ENCODE measurements around the gene ZDHHC7.

Gene ZDHHC7

DNA sequence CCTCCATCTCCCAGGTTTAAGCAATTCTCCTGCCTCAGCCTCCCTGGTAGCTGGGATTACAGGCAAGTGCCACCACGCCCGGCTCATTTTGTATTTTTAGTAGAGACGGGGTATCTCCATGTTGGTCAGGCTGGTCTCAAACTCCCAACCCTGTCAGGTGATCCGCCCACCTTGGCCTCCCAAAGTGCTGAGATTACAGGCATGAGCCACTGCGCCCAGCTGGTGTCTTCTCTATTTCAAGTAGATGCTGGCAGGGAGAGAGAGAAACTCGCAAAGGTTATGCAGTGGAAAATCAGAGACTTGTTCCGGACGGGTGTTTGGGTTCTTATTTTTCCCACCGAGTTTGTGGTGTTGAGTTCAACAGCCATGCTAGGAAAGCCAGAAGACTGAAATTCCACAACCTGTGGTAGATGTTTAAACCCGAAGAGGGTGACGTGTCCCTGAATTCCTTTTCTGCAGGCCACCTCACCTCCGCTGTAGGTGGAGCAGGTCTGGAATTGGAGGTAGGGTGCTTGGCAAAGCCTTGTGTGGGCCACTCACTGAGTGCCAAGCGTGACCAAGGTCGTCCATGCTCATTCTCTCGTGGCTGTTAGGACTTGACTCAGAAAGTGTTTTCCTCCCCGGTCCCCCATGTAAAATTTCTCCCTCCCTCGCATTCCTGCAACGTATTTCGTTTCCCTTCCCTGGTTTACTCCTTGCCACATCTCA is 7.3 kb upstream of the ZDHHC7 start:
- DNase-seq (ENCODE audit: low read depth) = no peak

DNA sequence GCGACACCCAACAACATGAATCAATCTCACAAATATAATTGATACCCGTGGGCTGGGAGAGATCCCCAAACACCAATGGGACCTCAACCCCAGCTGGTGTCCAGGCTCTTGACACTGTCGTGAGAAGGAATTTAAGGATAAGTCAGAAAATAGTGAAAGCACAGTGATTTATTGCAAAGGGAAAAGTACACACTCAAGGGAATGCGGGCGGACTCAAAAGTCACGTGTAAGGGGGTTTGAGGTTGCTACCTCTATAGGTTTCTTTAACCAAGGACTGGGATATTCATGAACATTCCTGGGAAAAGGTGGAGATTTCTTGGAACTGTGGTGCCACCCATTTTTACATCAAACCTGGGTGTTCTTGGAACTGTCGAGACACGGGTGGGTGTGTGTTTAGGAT is 6.3 kb upstream of the ZDHHC7 start:
- DNase-seq (ENCODE audit: low read depth) = no peak

DNA sequence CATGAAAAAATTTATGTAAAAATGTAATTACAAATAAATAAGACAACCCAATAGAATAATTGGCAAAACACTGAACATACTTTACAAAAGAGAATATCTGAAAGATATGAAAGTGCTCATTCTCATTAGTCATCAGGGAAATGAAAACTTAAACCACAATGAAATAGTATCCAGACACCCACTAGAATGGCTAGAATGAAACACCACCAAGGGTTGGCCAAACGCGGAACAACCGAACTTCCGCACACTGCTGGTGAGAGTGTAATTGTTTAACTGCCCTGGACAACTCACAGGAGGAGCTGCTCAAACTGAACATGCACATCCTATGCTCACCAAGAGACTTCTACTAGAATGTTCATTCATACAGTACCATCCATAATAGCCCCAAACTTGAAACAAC is 5.8 kb upstream of the ZDHHC7 start:
- DNase-seq (ENCODE audit: low read depth) = no peak

DNA sequence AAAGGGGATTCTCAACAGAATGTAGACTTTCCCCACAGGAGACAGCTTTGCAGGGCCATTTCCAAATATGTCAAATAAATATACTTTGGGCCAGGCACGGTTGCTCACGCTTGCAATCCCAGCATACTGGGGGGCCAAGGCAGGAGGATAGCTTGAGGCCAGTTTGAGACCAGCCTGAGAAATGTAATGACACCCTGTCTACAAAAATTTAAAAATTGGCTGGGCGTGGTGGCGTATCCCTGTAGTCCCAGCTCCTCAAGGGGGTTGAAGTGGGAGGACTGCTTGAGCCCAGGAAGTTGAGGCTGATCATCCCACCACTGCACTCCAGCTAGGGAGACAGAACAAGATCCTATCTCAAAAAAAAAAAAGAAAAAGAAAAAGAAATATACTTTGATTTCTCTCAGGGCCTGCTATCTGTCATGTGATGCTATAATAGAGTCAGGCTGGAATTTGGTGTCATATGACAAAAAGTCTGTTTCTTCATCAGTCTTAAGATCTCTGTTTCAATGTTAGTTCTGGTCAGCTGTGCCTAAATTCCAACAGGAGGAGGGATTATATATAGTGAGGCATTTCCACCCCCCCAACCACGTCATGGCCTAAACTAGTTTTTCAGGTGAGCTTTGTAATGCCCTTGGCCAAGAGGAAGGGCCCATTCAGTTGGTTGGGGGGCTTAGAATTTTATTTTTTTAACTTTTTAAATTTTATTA is 4.3 kb upstream of the ZDHHC7 start:
- no peak for DNase-seq (ENCODE audit: low read depth)

DNA sequence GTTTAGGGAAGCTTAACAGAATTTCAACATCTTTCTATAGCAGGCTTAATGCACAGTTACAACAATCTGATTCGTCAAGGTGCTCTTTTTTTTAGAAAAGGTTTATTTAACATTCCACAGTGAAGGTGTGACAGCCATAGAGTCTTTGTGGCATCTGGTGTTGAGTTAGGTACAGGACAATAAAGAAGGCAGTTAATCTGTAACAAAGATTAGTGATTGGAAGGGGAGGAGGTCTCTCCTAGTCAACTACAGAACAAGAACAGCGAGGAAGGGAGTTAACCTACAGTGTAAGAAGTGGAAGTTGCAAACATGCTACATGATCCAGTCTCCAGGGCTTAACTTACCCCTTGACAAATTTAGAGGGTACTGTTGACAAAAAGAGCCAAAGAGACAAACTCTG is 3.0 kb upstream of the ZDHHC7 start:
- no peak for DNase-seq (ENCODE audit: low read depth)

DNA sequence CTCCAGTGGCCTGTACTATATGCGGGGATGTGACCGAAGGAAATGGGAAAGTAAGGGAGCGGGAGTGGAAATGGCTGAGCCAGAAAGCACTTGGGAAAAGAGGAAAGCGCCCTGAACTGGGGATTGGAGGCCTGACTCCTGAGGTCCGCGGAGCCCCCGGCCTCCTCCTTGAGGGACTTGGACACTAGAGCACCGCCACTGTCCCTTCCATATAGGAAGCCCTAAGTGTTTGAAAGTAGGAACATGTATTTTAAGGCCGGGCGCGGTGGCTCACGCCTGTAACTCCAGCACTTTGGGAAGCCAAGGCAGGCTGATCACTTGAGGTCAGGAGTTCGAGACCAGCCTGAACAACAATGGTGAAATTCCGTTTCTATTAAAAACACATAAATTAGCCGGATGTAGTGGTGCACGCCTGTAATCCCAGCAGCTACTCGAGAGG is 530 bp upstream of the ZDHHC7 start:
- DNase-seq (ENCODE audit: low read depth) = no peak

DNA sequence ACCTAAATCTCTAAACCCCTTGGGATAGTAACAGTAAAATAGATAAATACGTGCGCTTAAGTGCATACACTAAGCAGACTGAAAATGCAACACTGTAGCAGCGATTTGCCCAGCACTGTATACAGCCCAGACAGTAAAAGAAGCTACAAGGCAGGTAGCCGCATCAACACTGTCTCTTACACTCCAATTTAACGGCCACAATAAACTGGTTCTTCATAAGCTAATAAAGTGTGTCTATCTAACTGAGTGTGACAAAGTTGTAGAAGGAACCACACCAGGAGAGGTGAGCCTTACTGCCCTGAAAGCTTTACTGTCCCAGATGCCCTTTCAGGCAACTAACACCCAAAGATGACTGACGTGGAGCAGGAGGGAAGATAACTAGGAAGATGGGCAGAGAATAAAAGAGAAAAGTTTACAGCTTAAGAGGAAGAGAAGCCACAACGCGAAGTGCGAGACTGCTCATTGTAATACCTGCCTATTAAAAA is 847 bp downstream of the ZDHHC7 start:
- no peak for DNase-seq (ENCODE audit: low read depth)

DNA sequence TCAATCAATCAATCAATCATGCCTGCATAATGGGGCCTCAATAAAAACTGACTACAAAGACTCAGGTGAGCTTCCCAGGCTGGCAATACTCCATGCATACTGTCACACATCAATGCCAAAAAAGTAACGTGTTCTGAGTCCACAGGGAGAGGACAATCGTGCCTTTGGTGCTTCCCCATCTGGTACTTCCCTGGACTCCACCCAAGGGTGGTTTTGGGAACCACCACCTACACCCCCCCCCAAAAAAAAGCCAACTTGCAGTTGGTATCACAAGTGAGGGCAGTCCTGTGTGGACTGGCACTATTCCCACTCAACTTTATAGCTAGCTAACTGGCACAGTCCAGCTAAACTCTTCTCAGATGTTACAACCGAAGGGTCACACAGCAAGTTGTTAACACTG is 3.1 kb downstream of the ZDHHC7 start:
- DNase-seq (ENCODE audit: low read depth) = no peak

DNA sequence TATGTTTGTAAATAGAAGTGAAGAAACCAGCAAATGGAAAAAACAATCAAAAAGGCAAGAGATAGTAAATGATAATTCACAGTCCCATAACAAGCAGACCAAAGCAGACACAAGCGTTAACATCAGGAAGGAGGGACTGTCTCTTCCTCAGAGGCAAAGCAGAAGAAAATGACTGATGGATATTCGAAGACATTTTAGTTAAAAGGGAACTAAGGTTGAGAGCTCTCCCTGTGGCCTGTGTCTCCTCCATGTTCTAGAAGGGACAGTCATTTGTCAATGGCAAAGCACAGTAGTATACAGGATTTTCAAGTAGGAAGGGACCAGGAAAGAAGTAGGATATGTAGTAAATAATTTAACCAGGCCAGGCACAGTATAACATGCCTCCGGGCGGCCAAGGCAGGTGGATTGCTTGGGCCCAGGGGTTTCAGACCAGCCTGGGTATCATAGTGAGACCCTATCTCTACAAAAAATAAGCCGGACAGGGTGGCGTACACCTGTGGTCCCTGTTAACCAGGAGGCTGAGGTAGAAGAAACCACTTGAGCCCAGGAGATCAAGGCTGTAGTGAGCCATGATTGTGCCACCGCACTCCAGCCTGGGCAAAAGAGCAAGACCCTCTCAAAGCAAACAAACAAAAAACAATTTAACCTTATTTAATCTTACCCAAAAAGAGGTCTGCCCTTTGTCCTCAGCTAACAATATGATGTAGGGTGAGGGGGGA is 3.7 kb downstream of the ZDHHC7 start:
- no peak for DNase-seq (ENCODE audit: low read depth)

DNA sequence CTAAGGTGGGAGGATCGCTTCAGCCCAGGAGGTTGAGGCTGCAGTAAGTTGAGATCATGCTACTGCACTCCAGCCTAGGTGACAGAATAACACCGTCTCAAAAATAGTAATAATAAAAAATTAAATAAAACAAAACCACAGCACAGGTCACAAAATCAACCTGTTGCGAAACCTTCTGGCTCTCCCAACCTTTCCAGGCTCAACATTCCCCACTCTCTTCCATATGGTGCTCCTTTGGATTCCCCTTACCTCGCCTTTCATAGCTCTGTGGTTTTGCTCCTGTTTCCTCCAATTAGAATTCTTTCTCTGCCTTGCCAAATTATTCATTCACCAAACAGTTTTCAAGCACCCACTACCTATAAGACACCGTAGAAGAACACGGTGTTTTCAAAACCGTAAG is 4.7 kb downstream of the ZDHHC7 start:
- no peak for DNase-seq (ENCODE audit: low read depth)

DNA sequence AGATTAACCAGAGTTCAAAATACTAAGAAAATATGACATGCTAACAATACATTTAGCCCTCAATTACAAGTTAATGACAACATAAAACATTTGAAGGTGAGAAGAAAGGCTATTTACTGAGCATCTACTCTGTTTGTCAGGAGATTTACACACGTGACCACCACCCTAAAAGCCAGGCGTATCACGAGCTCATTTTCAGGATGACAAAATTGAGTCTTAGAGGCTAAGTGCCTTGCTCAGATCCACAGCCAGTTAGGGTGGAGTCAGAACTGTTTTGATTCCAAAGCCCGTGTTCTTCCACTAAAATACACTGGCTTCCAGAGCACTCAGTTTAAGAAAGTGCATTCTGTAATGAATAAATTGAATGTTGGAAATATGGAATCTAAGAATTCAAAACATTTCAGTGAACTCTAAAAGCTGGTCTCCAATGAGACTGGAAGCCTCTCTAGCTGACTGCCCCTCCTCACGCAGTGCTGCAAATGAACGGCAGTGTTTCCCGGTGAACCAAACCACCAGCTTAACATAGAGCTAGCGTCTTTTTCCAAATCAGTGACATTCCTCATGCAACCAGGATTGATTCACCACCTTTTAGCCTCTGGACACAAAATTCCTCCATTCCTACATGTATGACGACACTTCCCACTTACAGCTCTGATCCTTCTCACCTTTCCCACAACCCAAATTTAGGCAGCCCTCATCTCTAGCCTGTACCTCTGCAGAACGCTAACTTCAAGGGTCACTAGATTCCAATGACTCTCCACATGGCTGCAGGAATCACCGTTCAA is 5.9 kb downstream of the ZDHHC7 start:
- DNase-seq (ENCODE audit: low read depth) = peak; percentile 47

DNA sequence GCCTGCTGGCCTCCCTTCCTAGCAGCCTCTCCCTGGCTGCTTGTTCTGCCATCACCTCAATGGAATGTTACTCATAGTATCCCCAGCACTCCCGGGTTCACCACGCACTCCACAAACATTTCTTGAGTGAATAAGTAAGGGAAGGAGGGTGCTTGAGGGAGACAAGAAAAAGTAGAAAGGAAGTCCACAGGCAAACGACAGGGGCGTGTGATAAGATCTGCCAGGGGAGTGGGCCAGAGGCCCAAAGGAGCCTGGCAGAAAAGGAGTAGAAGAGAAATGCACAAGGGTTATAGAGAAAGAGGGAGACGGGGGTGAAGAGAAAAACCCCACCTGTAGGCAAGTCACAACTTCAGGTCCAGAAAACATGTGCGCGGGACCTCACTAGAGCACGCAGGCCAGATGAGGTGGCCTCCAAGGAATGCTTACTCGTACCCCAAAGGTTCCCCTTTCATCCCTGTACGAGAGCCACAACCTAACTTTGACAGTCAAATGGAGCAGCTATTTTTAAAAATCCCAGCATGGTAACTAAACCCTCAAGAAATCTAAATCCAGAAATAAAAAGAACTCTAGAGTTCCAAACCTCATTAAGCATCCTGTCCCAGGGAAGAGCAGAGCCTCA is 6.6 kb downstream of the ZDHHC7 start:
- DNase-seq (ENCODE audit: low read depth) = peak; percentile 75

DNA sequence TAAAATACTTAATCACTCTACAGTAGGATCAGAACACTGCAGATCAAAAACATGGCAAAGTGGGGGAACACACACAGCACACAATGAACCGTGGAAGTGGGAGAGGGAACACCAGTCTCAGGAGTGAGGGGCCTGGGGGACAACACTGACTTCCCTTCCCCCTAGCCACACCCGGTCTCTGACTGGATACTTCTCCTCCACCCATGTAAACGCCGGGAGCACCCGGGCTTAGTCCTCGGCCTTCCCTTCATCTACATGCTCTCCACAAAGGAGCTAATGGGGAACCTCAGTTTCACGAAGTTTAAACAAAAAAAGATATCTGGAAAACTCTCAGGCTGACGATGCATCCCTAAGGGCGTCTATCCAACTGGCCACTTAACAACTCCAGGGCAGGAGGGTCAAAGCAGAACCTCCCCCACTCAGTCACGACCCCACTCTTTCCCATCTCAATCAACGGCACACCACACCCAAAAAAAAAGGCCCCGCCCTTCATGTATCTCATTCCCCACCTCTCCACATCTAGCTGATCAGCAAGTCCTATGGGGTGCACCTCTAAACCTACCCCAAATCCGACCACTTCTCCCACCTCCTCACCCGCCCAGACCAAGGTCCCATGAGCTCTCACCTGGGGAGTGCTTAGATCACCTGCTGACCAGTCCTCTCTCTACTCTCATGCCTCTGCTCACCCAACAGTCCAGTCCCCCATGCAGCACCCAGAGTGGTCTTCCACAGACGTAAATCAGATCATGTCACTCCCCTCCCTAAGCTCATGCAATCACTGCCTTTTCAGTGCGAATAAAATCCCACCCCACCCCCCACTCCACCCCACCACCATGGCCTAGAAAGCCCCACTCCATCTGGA is 7.4 kb downstream of the ZDHHC7 start:
- no peak for DNase-seq (ENCODE audit: low read depth)

DNA sequence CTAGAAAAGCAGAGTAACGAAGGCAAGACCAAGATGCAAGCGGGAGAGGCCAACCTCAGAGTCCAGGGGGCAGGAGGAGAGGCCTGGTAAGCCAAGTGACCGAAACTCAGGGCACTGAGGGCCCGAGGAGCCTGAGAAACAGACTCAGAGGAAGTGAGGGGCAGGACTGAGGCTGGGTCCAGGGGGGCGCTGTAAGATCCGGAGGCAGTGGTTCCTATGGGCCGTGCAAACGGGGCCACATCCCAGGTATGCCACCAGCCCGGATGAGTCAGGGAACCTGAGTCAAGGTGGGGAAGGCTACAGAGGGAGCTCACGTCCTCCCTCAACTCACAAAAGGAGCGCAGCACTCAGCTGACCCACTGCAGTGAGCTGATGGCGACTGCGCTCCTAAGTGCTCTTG is 8.3 kb downstream of the ZDHHC7 start:
- no peak for DNase-seq (ENCODE audit: low read depth)

DNA sequence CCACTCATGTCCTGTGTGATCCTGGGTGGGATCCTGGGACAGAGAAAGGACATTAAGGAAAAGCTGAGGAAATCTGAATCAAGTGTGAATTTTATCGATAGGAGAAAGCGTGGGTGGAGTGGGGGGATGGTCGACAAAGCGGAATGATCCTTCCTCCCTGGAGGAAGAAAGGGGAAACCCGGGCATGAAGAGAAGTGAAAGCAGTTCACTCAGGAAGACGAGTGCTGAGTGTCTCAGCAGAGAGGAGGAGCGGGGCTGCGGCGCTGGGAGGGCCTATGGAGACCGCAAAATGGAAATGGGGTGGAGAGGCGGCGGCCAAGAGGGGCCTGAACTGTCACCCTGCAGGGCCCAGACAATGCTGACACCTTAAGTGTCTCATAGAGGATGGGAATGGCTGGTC is 8.7 kb downstream of the ZDHHC7 start:
- no peak for DNase-seq (ENCODE audit: low read depth)

DNA sequence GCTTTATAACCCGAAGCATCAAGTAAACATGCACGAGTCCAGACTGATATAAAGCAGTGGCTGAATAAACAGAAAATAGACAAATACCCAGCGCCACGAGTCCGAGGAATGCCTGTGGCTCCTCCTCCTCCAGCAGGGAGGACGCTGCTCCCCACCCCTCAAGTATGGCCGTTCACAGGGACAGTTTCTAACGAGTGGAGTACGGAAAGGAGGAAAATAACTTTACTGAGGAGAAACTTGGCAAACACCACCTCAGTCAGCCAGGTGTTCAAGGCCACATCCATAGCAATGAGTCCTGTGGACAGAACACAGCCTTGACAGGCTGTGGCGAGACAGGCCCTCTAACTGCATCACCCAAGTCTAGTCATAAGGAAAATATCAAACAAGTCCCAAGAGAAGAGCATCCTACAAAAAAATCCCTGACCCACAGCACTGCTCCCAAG is 9.2 kb downstream of the ZDHHC7 start:
- DNase-seq (ENCODE audit: low read depth) = no peak

DNA sequence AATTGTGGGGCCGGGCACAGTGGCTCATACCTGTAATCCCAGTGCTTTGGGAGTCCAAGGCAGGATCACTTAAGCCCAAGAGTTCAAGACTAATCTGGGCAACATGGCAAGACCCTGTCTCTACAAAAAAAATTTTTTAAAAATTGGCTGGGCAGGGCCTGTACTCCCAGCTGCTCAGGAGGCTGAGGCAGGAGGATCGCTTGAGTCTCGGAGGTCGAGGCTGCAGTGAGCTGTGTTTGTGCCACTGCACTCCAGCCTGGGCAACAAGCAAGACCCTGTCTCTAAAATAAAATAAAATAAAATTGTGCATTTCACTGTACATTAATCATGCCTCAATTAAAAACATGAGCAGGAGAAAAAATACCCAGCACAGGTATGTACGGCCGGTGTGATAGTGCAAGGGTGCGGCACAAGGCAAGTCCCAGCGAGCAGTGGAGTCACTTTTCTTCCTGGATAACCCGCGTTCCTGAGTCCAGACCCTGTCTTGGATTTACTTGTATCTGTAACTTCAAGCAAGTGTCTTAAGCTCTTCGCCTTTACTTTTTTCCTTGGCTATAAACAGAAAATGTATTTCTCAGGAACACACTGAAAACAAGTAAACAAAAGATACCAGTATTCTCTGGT is 11.4 kb downstream of the ZDHHC7 start:
- DNase-seq (ENCODE audit: low read depth) = no peak

DNA sequence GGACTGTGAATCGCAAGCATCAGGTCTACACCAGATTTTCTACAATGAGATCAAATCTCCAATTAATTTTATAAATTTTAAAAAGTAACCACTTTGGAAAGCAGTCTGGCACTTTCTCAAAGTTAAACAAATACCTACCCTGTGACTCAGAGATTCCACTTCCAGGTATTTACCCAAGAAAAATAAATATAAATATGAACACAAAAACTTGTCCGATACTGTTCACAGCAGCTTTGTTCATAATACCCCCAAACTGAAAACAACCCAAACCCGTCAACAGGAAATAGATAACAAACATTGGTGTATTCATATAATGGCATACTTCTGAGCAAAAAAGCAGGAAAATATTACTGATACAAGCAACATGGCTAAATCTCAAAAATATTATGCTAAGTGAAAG is 12.1 kb downstream of the ZDHHC7 start:
- DNase-seq (ENCODE audit: low read depth) = no peak

DNA sequence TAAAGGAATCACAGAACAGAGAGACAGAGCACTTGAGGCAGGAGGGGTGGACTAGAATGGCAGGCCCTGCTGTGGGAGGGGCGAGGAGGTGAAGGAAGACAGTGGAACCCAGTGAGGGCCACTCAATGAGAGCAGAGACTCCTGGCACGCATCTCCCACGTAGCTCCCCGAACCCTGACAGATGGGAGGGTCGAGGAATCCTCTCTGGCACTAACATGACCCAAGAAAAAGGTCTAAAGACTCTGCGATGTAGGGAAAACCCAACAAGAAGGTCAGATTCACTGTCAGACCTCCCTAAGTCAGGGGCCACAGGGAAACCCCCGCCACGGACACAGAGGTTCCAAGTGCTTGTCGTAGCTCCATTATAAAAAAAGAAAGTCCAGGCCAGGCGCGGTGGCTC is 15.0 kb downstream of the ZDHHC7 start:
- no peak for DNase-seq (ENCODE audit: low read depth)

DNA sequence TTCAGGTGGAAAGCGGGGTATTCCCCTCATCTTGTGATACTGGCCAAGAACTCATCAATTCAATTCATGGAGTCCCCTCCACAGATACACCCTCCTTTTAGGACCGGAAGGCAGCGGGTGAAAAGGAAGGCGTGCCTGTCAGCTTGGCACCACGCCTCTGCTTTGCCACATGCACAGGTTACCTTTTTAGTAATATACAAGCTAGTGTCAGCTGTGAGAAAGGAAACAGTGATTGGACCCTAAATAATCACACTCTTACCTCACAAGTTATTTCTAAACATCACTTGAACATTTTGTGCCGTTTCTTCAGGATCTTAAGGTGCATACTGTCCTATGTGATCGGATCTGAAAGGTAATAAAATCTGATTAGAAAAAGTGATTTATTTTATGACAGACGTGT is 15.7 kb downstream of the ZDHHC7 start:
- DNase-seq (ENCODE audit: low read depth) = no peak

Data from GM04503 (cell line).